Measurements from ENCODE around the gene OR12D1. TPM values are rescaled to one million over a fixed set of nuclear protein-coding genes. Genes with fewer than 3 reads are reported as not detected.

The OR12D1 gene
- total and polyA plus RNA-seq, 7 donors: not detected

- WGBS, 2 donors: 53 to 80% methylated on average over 2 of the region's 2 CpGs
- intact Hi-C loops (cut with DNase I): no loop called here
These were observed 50.6 kb downstream of the OR12D1 start for GRCh38 chr6:29465279-29465678.

DNA sequence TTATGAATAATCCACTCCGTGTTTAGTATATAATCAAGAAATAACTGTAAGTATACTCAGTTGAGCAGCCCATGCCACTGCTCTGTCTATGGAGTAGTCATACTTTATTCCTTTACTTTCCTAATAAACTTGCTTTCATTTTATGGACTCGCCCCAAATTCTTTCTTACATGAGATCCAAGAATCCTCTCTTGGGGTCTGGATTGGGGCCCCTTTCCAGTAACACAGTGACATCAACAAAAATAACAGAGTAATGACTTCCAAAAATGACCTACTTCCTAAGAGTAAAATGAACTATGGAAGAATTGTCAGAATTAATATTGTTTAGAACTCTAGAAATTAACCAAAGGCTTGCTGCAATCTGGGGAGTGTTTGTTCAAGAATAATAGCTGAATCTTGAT, 51.1 kb downstream of the OR12D1 start:
- intact Hi-C loops (cut with DNase I): no loop called here
- Histone ChIP-seq H3K9me3 (no peaks in the 10 kb centered on the region), H3K36me3 (no peaks in the 10 kb centered on the region), H3K27me3 (no peaks in the 10 kb centered on the region), H3K4me3 (no peak overlapping the region), H3K27ac (no peak overlapping the region), H3K4me1 (no peaks in the 10 kb centered on the region)
- DNase-seq: no peak
- WGBS, 2 donors: 88 to 90% methylated on average over 2 of the region's 2 CpGs
- TF ChIP-seq EP300 (IDR thresholded peaks at IDR 0.05) (no peak), POLR2A (IDR thresholded peaks at IDR 0.05) (no peak), CTCF (IDR thresholded peaks at IDR 0.05) (no peak), POLR2AphosphoS5 (IDR thresholded peaks at IDR 0.05) (no peak)

More at GRCh38 chr6:29465279-29465678, 50.6 kb downstream of the OR12D1 start:
- H3K27ac ChIP-seq: no peak overlapping the region
- H3K4me3 ChIP-seq: no peak overlapping the region
- H3K36me3 ChIP-seq: no peaks in the 10 kb centered on the region
- TF ChIP-seq CTCF (IDR thresholded peaks at IDR 0.05) (no peak), EP300 (IDR thresholded peaks at IDR 0.05) (no peak), POLR2AphosphoS5 (IDR thresholded peaks at IDR 0.05) (no peak), POLR2A (IDR thresholded peaks at IDR 0.05) (no peak)
- no peak for DNase-seq
- no peaks in the 10 kb centered on the region for H3K4me1 ChIP-seq
- H3K9me3 ChIP-seq: no peaks in the 10 kb centered on the region
- no peaks in the 10 kb centered on the region for H3K27me3 ChIP-seq

- intact Hi-C loops (cut with DNase I): no loop called here
- no peaks in the 10 kb centered on the region for H3K9me3 ChIP-seq
- TF ChIP-seq POLR2AphosphoS5 (IDR thresholded peaks at IDR 0.05) (no peak), CTCF (IDR thresholded peaks at IDR 0.05) (no peak), POLR2A (IDR thresholded peaks at IDR 0.05) (no peak), EP300 (IDR thresholded peaks at IDR 0.05) (no peak)
- H3K4me3 ChIP-seq: no peak overlapping the region
- H3K36me3 ChIP-seq: no peaks in the 10 kb centered on the region
- WGBS, 2 donors: 48 to 55% methylated on average over 6 of the region's 6 CpGs
- no peaks in the 10 kb centered on the region for H3K4me1 ChIP-seq
- H3K27me3 ChIP-seq: no peaks in the 10 kb centered on the region
- no peak overlapping the region for H3K27ac ChIP-seq
- no peak for DNase-seq
These were observed 51.5 kb downstream of the OR12D1 start for GRCh38 chr6:29466241-29466640.

Other genes starting within 250 kb of the OR12D1 start
- gene OR2J2, start 244.0 kb upstream of the OR12D1 start, total RNA-seq: not detected
- not detected for gene OR2J2, start 244.0 kb upstream of the OR12D1 start, polyA plus RNA-seq
- not detected for gene OR14J1, start 113.2 kb upstream of the OR12D1 start, total RNA-seq
- gene OR14J1, start 113.2 kb upstream of the OR12D1 start, polyA plus RNA-seq: not detected
- not detected for gene OR5V1, start 46.1 kb upstream of the OR12D1 start, total RNA-seq
- gene OR5V1, start 46.1 kb upstream of the OR12D1 start, polyA plus RNA-seq: not detected
- gene OR12D3, start 39.6 kb upstream of the OR12D1 start, total RNA-seq: not detected
- gene OR12D3, start 39.6 kb upstream of the OR12D1 start, polyA plus RNA-seq: not detected
- not detected for gene OR12D2, start 19.3 kb upstream of the OR12D1 start, total RNA-seq
- gene OR12D2, start 19.3 kb upstream of the OR12D1 start, polyA plus RNA-seq: not detected
- gene OR10C1, start 24.4 kb downstream of the OR12D1 start, total RNA-seq: not detected
- gene OR10C1, start 24.4 kb downstream of the OR12D1 start, polyA plus RNA-seq: not detected
- gene OR11A1, start 42.1 kb downstream of the OR12D1 start, total RNA-seq: not detected
- not detected for gene OR11A1, start 42.1 kb downstream of the OR12D1 start, polyA plus RNA-seq
- not detected for gene OR2H1, start 42.2 kb downstream of the OR12D1 start, total RNA-seq
- gene OR2H1, start 42.2 kb downstream of the OR12D1 start, polyA plus RNA-seq: not detected
- gene MAS1L, start 73.0 kb downstream of the OR12D1 start, total RNA-seq: not detected
- not detected for gene MAS1L, start 73.0 kb downstream of the OR12D1 start, polyA plus RNA-seq
- under 1 TPM in 1 of 4 donors, not detected in 3; 0.71 TPM for gene UBD, start 144.8 kb downstream of the OR12D1 start, total RNA-seq
- gene UBD, start 144.8 kb downstream of the OR12D1 start, polyA plus RNA-seq: 100 to 1,000 TPM in 1 of 3 donors, 10 to 100 TPM in 1, 1 to 10 TPM in 1; 4.8 to 207 (median 15.3) TPM
- gene OR2H2, start 170.2 kb downstream of the OR12D1 start, total RNA-seq: not detected
- gene OR2H2, start 170.2 kb downstream of the OR12D1 start, polyA plus RNA-seq: not detected
- 10 to 100 TPM; 26.5 to 73.9 (median 46.0) TPM for gene GABBR1, start 218.3 kb downstream of the OR12D1 start, total RNA-seq
- gene GABBR1, start 218.3 kb downstream of the OR12D1 start, polyA plus RNA-seq: 10 to 100 TPM in 1 of 3 donors, 1 to 10 TPM in 1, under 1 TPM in 1; 0.92 to 20.6 (median 4.2) TPM
- not detected for gene MOG, start 242.2 kb downstream of the OR12D1 start, total RNA-seq
- under 1 TPM in 1 of 3 donors, not detected in 2; 0.22 TPM for gene MOG, start 242.2 kb downstream of the OR12D1 start, polyA plus RNA-seq